ENCODE data around the gene BMP8B. TPM values are rescaled to one million over a fixed set of nuclear protein-coding genes. Genes with fewer than 3 reads are reported as not detected.

The BMP8B gene
- total RNA-seq, 2 experiments from 2014 or later, result 0.06 TPM; not detected in 1

GRCh38 chr1:39760074-39761008 is 28.3 kb downstream of the BMP8B start:
- ChIA-PET POLR2A (no interaction called here), CTCF (no interaction called here)
- intact Hi-C loops (cut with DNase I, micrococcal nuclease), result no loop called here
- ATAC-seq (ENCODE audit: poor library complexity) (no peak), DNase-seq (no peak)
- no peaks in the 10 kb centered on the region for H3K4me1 Mint-ChIP-seq (ENCODE audit: low read depth)
- H3K9me3 Mint-ChIP-seq, result no peaks in the 10 kb centered on the region
- Histone ChIP-seq H3K36me3 (ENCODE audit: insufficient read depth, low read length) (peaks cover 38% of the 10 kb centered on the region), H3K27ac (ENCODE audit: low read depth in 1 of 2, low read length in 2 of 2) (no peak overlapping the region), H3K27me3 (ENCODE audit: control insufficient read depth in 1 of 2, insufficient read depth in 2 of 2, low read length in 2 of 2) (no peaks in the 10 kb centered on the region), H3K9me3 (ENCODE audit: control insufficient read depth in 1 of 2, insufficient read depth in 1 of 2, low read length in 2 of 2) (no peaks in the 10 kb centered on the region), H3K4me1 (ENCODE audit: insufficient read depth, low read length) (no peaks in the 10 kb centered on the region), H3K4me3 (ENCODE audit: low read length) (no peak overlapping the region)
- H3K4me3 Mint-ChIP-seq, result no peak overlapping the region
- H3K36me3 Mint-ChIP-seq (ENCODE audit: low read depth), result peaks cover 54% of the 10 kb centered on the region
- H3K27me3 Mint-ChIP-seq, result no peaks in the 10 kb centered on the region
- H3K27ac Mint-ChIP-seq, result no peak overlapping the region
- no peak for TF ChIP-seq CTCF (IDR thresholded peaks at IDR 0.05)

GRCh38 chr1:39759436-39759726 is 29.3 kb downstream of the BMP8B start:
- H3K27ac ChIP-seq (ENCODE audit: low read depth in 1 of 2, low read length in 2 of 2), result no peak overlapping the region
- TF ChIP-seq CTCF (IDR thresholded peaks at IDR 0.05), result no peak
- H3K27me3 Mint-ChIP-seq, result no peaks in the 10 kb centered on the region
- H3K36me3 ChIP-seq (ENCODE audit: insufficient read depth, low read length), result peaks cover 48% of the 10 kb centered on the region
- DNase-seq (no peak), ATAC-seq (ENCODE audit: poor library complexity) (no peak)
- H3K4me1 Mint-ChIP-seq (ENCODE audit: low read depth), result no peaks in the 10 kb centered on the region
- ChIA-PET CTCF (no interaction called here), POLR2A (no interaction called here)
- no peaks in the 10 kb centered on the region for H3K9me3 ChIP-seq (ENCODE audit: control insufficient read depth in 1 of 2, insufficient read depth in 1 of 2, low read length in 2 of 2)
- no peaks in the 10 kb centered on the region for H3K27me3 ChIP-seq (ENCODE audit: control insufficient read depth in 1 of 2, insufficient read depth in 2 of 2, low read length in 2 of 2)
- no peak overlapping the region for H3K4me3 Mint-ChIP-seq
- no peaks in the 10 kb centered on the region for H3K4me1 ChIP-seq (ENCODE audit: insufficient read depth, low read length)
- H3K27ac Mint-ChIP-seq, result no peak overlapping the region
- intact Hi-C loops (cut with DNase I, micrococcal nuclease), result no loop called here
- H3K36me3 Mint-ChIP-seq (ENCODE audit: low read depth), result peaks cover 64% of the 10 kb centered on the region
- no peaks in the 10 kb centered on the region for H3K9me3 Mint-ChIP-seq
- H3K4me3 ChIP-seq (ENCODE audit: low read length), result no peak overlapping the region

GRCh38 chr1:39758556-39759435 is 29.9 kb downstream of the BMP8B start:
- ATAC-seq (ENCODE audit: poor library complexity) (no peak), DNase-seq (no peak)
- no peak overlapping the region for H3K4me3 Mint-ChIP-seq
- TF ChIP-seq CTCF (IDR thresholded peaks at IDR 0.05), result no peak
- H3K9me3 Mint-ChIP-seq, result no peaks in the 10 kb centered on the region
- Histone ChIP-seq H3K4me3 (ENCODE audit: low read length) (no peak overlapping the region), H3K27ac (ENCODE audit: low read depth in 1 of 2, low read length in 2 of 2) (no peak overlapping the region), H3K9me3 (ENCODE audit: control insufficient read depth in 1 of 2, insufficient read depth in 1 of 2, low read length in 2 of 2) (no peaks in the 10 kb centered on the region), H3K36me3 (ENCODE audit: insufficient read depth, low read length) (peaks cover 54% of the 10 kb centered on the region), H3K4me1 (ENCODE audit: insufficient read depth, low read length) (no peaks in the 10 kb centered on the region), H3K27me3 (ENCODE audit: control insufficient read depth in 1 of 2, insufficient read depth in 2 of 2, low read length in 2 of 2) (no peaks in the 10 kb centered on the region)
- peaks cover 69% of the 10 kb centered on the region for H3K36me3 Mint-ChIP-seq (ENCODE audit: low read depth)
- no peaks in the 10 kb centered on the region for H3K4me1 Mint-ChIP-seq (ENCODE audit: low read depth)
- H3K27me3 Mint-ChIP-seq, result no peaks in the 10 kb centered on the region
- ChIA-PET POLR2A (no interaction called here), CTCF (no interaction called here)
- no peak overlapping the region for H3K27ac Mint-ChIP-seq
- intact Hi-C loops (cut with DNase I, micrococcal nuclease), result no loop called here

Measured in CD4-positive, alpha-beta T cell (primary cell).